ENCODE results near the gene GPR62. TPM values are rescaled to one million over a fixed set of nuclear protein-coding genes. Genes with fewer than 3 reads are reported as not detected.
A peak's percentile ranks its signal among the peaks of the same experiment; 100 is the strongest.

Gene GPR62
- total and polyA plus RNA-seq, 9 of the 15 experiments (the other 6 are each of a cell fraction or from before 2014, with no cell fraction given), result not detected

- TF ChIP-seq ZNF449 (CRISPR knock-in tag; IDR thresholded peaks at IDR 0.05), result no peak
- TF ChIP-seq FOXP4 (CRISPR knock-in tag; IDR thresholded peaks at IDR 0.05; ENCODE audit: borderline replicate concordance), result no peak
Observed at GRCh38 chr3:51953445-51953844, 1.7 kb upstream of the GPR62 start (continued).

- ATAC-seq, result no peak
- in situ Hi-C loops (cut with MboI) (no loop called here), intact Hi-C loops (cut with micrococcal nuclease) (no loop called here)
- Histone ChIP-seq H3K27me3 (ENCODE audit: control insufficient read depth in 2 of 2, insufficient read depth in 2 of 2, low read length in 2 of 2) (peaks cover 0 to 4% of the 10 kb centered on the region in 2 experiments; a peak in 2 of 5 replicates), H3K79me2 (ENCODE audit: control insufficient read depth, insufficient read depth, low read length) (no peaks in the 10 kb centered on the region), H2AFZ (ENCODE audit: low read depth, low read length) (no peak overlapping the region), H4K20me1 (replicated peaks; ENCODE audit: control insufficient read depth, insufficient read depth, low read length) (no peaks in the 10 kb centered on the region), H3K4me2 (ENCODE audit: insufficient read depth, low read length) (no peak overlapping the region), H3K9me1 (ENCODE audit: control insufficient read depth, insufficient read depth, low read length) (no peaks in the 10 kb centered on the region), H3K9ac (ENCODE audit: insufficient read depth in 1 of 2, low read depth in 2 of 2, low read length in 2 of 2) (no peak overlapping the region), H3K36me3 (ENCODE audit: control insufficient read depth, insufficient read depth, low read length) (no peaks in the 10 kb centered on the region), H3K27ac (ENCODE audit: extremely low read depth, low read depth, low read length) (no peak overlapping the region), H3K9me3 (replicated peaks; ENCODE audit: control insufficient read depth, insufficient read depth, low read depth, low read length) (no peaks in the 10 kb centered on the region), H3K4me1 (replicated peaks in 1 of 2; ENCODE audit: control insufficient read depth in 2 of 2, insufficient read depth in 2 of 2, low read length in 2 of 2) (peaks cover 0 to 5% of the 10 kb centered on the region in 2 experiments; a peak in 1 of 5 replicates), H3K4me3 (no peak overlapping the region)
- BruUV-seq (replicated peaks), result no TSS peak
- no peak for FAIRE-seq
- TF ChIP-seq ZNF699 (CRISPR knock-in tag; IDR thresholded peaks at IDR 0.05; ENCODE audit: insufficient replicate concordance) (no peak), SPI1 (IDR thresholded peaks at IDR 0.05; ENCODE audit: borderline replicate concordance, low read depth, low read length) (peak; percentile 61; the same call in 1 of the 2 replicates)
- ChIA-PET CTCF (ENCODE audit: low intra/inter-chr PET ratio) (no interaction called here), POLR2A (interaction anchor here (0.6 to 1.1 kb wide), 4 partner anchors 9 to 104 kb away, joined by 3 to 5 read pairs (median 4); partner anchors contain the start of gene PARP3)
- DNase-seq (ENCODE audit: extremely low read depth in 1 of 4, low spot score in 3 of 4), result no peak
- WGBS (ENCODE audit: insufficient coverage, low coverage, missing lambda C conversion rate), result 0% methylated on average over 5 of the region's 6 CpGs
Observed at GRCh38 chr3:51954105-51954504, 1.1 kb upstream of the GPR62 start.

All from K562 (cell line).